Keratinocyte (primary cell): ENCODE results near the gene C2orf80. TPM values are rescaled to one million over a fixed set of nuclear protein-coding genes. Genes with fewer than 3 reads are reported as not detected.

Experiments used
- DNase-seq: peaks from one replicate; pipeline ENCODE4 v3.0.0-alpha.2; 2011; ENCODE audit warnings: low read depth, missing footprints, low spot score
- FAIRE-seq: peaks from 2 replicates; lab custom pipeline; 2011; peaks lifted over from hg19 to GRCh38; lab: Jason Lieb, UNC
- H2AFZ ChIP-seq: 2 replicates; pipeline ENCODE4 v1.6.0; 2012; ENCODE audit warnings: low read length, control low read depth, inconsistent platforms; ENCODE audit not compliant: control insufficient read depth
- H3K27ac ChIP-seq: 2 replicates; pipeline ENCODE4 v1.5.1; 2011; ENCODE audit warnings: low read length; ENCODE audit not compliant: control insufficient read depth, insufficient read depth
- H3K27me3 ChIP-seq: 3 replicates; pipeline ENCODE4 v1.6.0; 2011; ENCODE audit warnings: low read length; ENCODE audit not compliant: control insufficient read depth, insufficient read depth; ENCODE audit errors: extremely low read depth
- H3K36me3 ChIP-seq, 2 experiments: 2 replicates in 1 of 2; 3 replicates in 1 of 2; pipeline ENCODE4 v1.5.1; 2011; ENCODE audit warnings: low read length in 2 of 2, mild to moderate bottlenecking in 1 of 2; ENCODE audit not compliant: control insufficient read depth in 2 of 2, insufficient read depth in 2 of 2; ENCODE audit errors: extremely low read depth in 1 of 2
- H3K4me1 ChIP-seq: 3 replicates; pipeline ENCODE4 v1.5.1; 2011; ENCODE audit warnings: low read length; ENCODE audit not compliant: control insufficient read depth, insufficient read depth; ENCODE audit errors: extremely low read depth
- H3K4me2 ChIP-seq: 3 replicates; pipeline ENCODE4 v1.6.0; 2011; ENCODE audit warnings: low read depth, low read length; ENCODE audit not compliant: control insufficient read depth, insufficient read depth; ENCODE audit errors: extremely low read depth
- H3K4me3 ChIP-seq, 3 experiments: fragments of 200-600 bp in 1 of 3; sonication (generic) in 1 of 3; 2 replicates in 2 of 3; 3 replicates in 1 of 3; pipeline ENCODE4 v1.5.1; 2011 to 2016; ENCODE audit warnings: low read length in 3 of 3, mild to moderate bottlenecking in 3 of 3, control low read depth in 2 of 3, inconsistent platforms in 1 of 3, low read depth in 1 of 3, mixed read lengths in 1 of 3, mixed run types in 1 of 3, moderate library complexity in 1 of 3; ENCODE audit not compliant: control insufficient read depth in 2 of 3, insufficient read depth in 2 of 3; ENCODE audit errors: extremely low read depth in 1 of 3
- H3K79me2 ChIP-seq: 2 replicates; pipeline ENCODE4 v1.6.0; 2012; ENCODE audit warnings: low read length; ENCODE audit not compliant: control insufficient read depth, insufficient read depth
- H3K9ac ChIP-seq: 3 replicates; pipeline ENCODE4 v1.6.0; 2011; ENCODE audit warnings: low read length; ENCODE audit not compliant: control insufficient read depth, insufficient read depth; ENCODE audit errors: extremely low read depth
- H3K9me1 ChIP-seq: 3 replicates; pipeline ENCODE4 v1.6.0; 2011; ENCODE audit warnings: low read length; ENCODE audit not compliant: control insufficient read depth, insufficient read depth; ENCODE audit errors: extremely low read depth
- H3K9me3 ChIP-seq: 2 replicates; pipeline ENCODE4 v1.5.1; 2012; ENCODE audit warnings: low read depth, low read length; ENCODE audit not compliant: control insufficient read depth
- H4K20me1 ChIP-seq: 3 replicates; pipeline ENCODE4 v1.6.0; 2011; ENCODE audit warnings: low read length; ENCODE audit not compliant: control insufficient read depth, insufficient read depth; ENCODE audit errors: extremely low read depth
- EZH2 ChIP-seq: IDR thresholded peaks from one replicate; pipeline ENCODE4 v1.6.1; 2012; ENCODE audit warnings: inconsistent platforms, mild to moderate bottlenecking, low read length, moderate library complexity
- dilution Hi-C: fragments of 300-500 bp; cut with MboI; formaldehyde crosslinking; loops from one replicate; pipeline ENCODE4 v1.7.0; 2020; ENCODE audit warnings: low sequenced_read_pairs; ENCODE audit not compliant: extremely low pct_ligation_motif_present
- polyA plus RNA-seq, 5 experiments: library from polyadenylated mRNA; depleted of rRNA in 3 of 5; stranded (reverse) in 3 of 5; stranded (forward) in 1 of 5; unstranded in 1 of 5; fragments of >200 nt; gene quantifications; 1 replicate in 1 of 5; 2 replicates in 3 of 5; 3 replicates in 1 of 5; pipeline versions ENCODE4 v1.2.1 to v1.2.3, GENCODE V29; 2011 to 2012; ENCODE audit warnings: missing spikeins in 2 of 5, low read depth in 1 of 5, low replicate concordance in 1 of 5
- TF ChIP-seq, protein P1 (sequence below), 3 experiments: IDR thresholded peaks in 1 of 3; conservative IDR thresholded peaks in 1 of 3; optimal IDR thresholded peaks in 1 of 3; 2 replicates in 2 of 3; 3 replicates in 1 of 3; pipeline versions ENCODE3 to v1.5.1; 2011; ENCODE audit warnings: low read length in 3 of 3, mild to moderate bottlenecking in 3 of 3, moderate library complexity in 2 of 3, control low read depth in 1 of 3, inconsistent platforms in 1 of 3; ENCODE audit not compliant: insufficient read depth in 2 of 3; ENCODE audit errors: extremely low read depth in 1 of 3

Gene C2orf80
- polyA plus RNA-seq, 1 donor (not counting 4 experiments of a cell fraction or from before 2014, with no cell fraction given), result not detected

DNA sequence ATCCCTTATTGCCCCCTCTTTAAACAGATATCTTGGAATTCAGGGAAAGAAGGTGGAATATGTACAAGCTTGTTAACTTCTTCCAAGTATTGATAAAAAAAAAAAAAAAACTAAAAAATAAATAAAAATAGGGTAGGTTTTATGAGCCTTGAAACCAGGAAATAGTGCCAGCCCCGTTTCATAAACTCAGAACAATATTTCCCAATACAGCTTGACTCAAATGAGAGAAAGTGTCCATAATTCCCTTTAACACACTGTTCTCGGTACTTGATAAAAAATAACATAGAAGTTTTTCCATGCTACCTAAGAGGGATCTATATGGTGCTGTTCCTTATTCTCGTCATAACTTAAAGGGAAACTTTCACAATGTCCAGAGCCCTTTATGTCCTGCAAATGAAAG, 17.9 kb upstream of the C2orf80 start:
- Histone ChIP-seq H3K79me2 (no peaks in the 10 kb centered on the region), H3K27ac (no peak overlapping the region), H3K9ac (no peak overlapping the region), H3K4me2 (no peak overlapping the region), H4K20me1 (no peaks in the 10 kb centered on the region), H3K9me3 (no peaks in the 10 kb centered on the region), H3K9me1 (no peaks in the 10 kb centered on the region), H2AFZ (no peak overlapping the region), H3K27me3 (no peaks in the 10 kb centered on the region), H3K4me1 (no peaks in the 10 kb centered on the region), H3K4me3 (no peak overlapping the region), H3K36me3 (no peaks in the 10 kb centered on the region)
- DNase-seq, result no peak
- dilution Hi-C loops, result no loop called here
- no peak for FAIRE-seq
- TF ChIP-seq, protein P1, sequence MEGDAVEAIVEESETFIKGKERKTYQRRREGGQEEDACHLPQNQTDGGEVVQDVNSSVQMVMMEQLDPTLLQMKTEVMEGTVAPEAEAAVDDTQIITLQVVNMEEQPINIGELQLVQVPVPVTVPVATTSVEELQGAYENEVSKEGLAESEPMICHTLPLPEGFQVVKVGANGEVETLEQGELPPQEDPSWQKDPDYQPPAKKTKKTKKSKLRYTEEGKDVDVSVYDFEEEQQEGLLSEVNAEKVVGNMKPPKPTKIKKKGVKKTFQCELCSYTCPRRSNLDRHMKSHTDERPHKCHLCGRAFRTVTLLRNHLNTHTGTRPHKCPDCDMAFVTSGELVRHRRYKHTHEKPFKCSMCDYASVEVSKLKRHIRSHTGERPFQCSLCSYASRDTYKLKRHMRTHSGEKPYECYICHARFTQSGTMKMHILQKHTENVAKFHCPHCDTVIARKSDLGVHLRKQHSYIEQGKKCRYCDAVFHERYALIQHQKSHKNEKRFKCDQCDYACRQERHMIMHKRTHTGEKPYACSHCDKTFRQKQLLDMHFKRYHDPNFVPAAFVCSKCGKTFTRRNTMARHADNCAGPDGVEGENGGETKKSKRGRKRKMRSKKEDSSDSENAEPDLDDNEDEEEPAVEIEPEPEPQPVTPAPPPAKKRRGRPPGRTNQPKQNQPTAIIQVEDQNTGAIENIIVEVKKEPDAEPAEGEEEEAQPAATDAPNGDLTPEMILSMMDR (optimal IDR thresholded peaks at IDR 0.05 in 1 of 3, IDR thresholded peaks at IDR 0.05 in 1 of 3, conservative IDR thresholded peaks at IDR 0.05 in 1 of 3; ENCODE audit: extremely low read depth in 1 of 3, insufficient read depth in 2 of 3, low read length in 3 of 3), result no peak
- no peak for TF ChIP-seq EZH2

DNA sequence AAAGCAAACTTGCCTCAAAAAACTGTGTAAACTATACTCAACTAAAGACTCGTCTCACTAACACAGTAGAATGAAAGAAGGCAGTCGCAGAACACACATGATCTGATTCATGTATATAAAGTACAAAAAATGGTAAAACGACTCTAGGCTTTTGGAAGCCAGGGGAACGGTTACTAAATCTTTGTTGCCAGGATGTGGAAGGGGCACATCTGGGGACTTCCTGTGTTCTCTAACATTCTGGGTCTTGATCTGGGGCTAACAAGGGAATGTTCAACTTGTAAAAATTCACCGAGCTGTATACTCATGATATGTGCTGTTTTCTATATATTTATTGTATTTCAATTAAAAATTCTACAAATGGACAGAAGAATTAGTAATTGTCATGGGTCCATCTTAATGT, 14.3 kb upstream of the C2orf80 start:
- Histone ChIP-seq H4K20me1 (no peaks in the 10 kb centered on the region), H3K27ac (no peak overlapping the region), H3K4me3 (no peak overlapping the region), H3K36me3 (no peaks in the 10 kb centered on the region), H3K4me1 (no peaks in the 10 kb centered on the region), H3K4me2 (no peak overlapping the region), H3K9ac (no peak overlapping the region), H3K9me3 (no peaks in the 10 kb centered on the region), H3K9me1 (no peaks in the 10 kb centered on the region), H3K79me2 (no peaks in the 10 kb centered on the region), H2AFZ (no peak overlapping the region), H3K27me3 (no peaks in the 10 kb centered on the region)
- FAIRE-seq (no peak), DNase-seq (no peak)
- dilution Hi-C loops, result no loop called here
- TF ChIP-seq, protein P1 (optimal IDR thresholded peaks at IDR 0.05 in 1 of 3, IDR thresholded peaks at IDR 0.05 in 1 of 3, conservative IDR thresholded peaks at IDR 0.05 in 1 of 3; ENCODE audit: extremely low read depth in 1 of 3, insufficient read depth in 2 of 3, low read length in 3 of 3), result no peak
- no peak for TF ChIP-seq EZH2
